Measurements from ENCODE around the gene ZC2HC1C. TPM values are rescaled to one million over a fixed set of nuclear protein-coding genes. Genes with fewer than 3 reads are reported as not detected.

The ZC2HC1C gene
- polyA plus RNA-seq, 1 donor (not counting 4 experiments of a cell fraction or from before 2014, with no cell fraction given), result 0.68 TPM

DNA sequence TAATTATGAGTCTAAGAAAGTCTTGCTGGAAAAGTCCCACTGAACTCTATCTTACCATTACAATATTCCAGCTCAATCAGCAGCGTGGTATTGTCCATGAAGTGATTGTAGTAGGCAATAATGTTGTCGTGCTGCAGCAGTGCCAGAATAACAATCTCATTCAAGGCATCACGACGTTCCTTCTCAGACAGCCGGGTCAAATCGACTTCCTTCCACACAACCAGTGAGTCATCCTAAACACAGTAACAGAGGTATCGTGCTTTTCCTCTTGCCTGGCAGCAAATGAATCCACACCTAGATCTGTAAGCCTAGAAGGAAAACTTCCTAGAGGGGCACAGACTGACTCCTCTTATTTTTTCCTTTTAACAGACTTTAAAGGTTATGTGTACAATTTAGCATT, 54.5 kb downstream of the ZC2HC1C start:
- H3K9ac ChIP-seq (ENCODE audit: control insufficient read depth, extremely low read depth, insufficient read depth, low read length), result peak overlapping the region; percentile 23
- TF ChIP-seq, protein P1, sequence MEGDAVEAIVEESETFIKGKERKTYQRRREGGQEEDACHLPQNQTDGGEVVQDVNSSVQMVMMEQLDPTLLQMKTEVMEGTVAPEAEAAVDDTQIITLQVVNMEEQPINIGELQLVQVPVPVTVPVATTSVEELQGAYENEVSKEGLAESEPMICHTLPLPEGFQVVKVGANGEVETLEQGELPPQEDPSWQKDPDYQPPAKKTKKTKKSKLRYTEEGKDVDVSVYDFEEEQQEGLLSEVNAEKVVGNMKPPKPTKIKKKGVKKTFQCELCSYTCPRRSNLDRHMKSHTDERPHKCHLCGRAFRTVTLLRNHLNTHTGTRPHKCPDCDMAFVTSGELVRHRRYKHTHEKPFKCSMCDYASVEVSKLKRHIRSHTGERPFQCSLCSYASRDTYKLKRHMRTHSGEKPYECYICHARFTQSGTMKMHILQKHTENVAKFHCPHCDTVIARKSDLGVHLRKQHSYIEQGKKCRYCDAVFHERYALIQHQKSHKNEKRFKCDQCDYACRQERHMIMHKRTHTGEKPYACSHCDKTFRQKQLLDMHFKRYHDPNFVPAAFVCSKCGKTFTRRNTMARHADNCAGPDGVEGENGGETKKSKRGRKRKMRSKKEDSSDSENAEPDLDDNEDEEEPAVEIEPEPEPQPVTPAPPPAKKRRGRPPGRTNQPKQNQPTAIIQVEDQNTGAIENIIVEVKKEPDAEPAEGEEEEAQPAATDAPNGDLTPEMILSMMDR (optimal IDR thresholded peaks at IDR 0.05 in 1 of 3, IDR thresholded peaks at IDR 0.05 in 1 of 3, conservative IDR thresholded peaks at IDR 0.05 in 1 of 3; ENCODE audit: extremely low read depth in 1 of 3, insufficient read depth in 2 of 3, low read length in 3 of 3), result no peak
- TF ChIP-seq EZH2 (IDR thresholded peaks at IDR 0.05; ENCODE audit: low read length), result no peak
- FAIRE-seq, result peak; percentile 88
- peak overlapping the region; percentile 67 for H2AFZ ChIP-seq (ENCODE audit: control insufficient read depth, low read length)
- H3K4me3 ChIP-seq (ENCODE audit: control insufficient read depth in 2 of 3, extremely low read depth in 1 of 3, insufficient read depth in 2 of 3, low read depth in 1 of 3, low read length in 3 of 3), result no peak overlapping the region
- H3K4me1 ChIP-seq (ENCODE audit: control insufficient read depth, extremely low read depth, insufficient read depth, low read length), result peaks cover 32% of the 10 kb centered on the region
- H3K4me2 ChIP-seq (ENCODE audit: control insufficient read depth, extremely low read depth, insufficient read depth, low read depth, low read length), result peak overlapping the region; percentile 66
- H3K27me3 ChIP-seq (ENCODE audit: control insufficient read depth, extremely low read depth, insufficient read depth, low read length), result no peaks in the 10 kb centered on the region
- H3K79me2 ChIP-seq (ENCODE audit: control insufficient read depth, insufficient read depth, low read length), result peaks cover 16% of the 10 kb centered on the region
- peak; percentile 38 for DNase-seq (ENCODE audit: low read depth, low spot score)
- no peaks in the 10 kb centered on the region for H3K9me1 ChIP-seq (ENCODE audit: control insufficient read depth, extremely low read depth, insufficient read depth, low read length)
- peaks cover 6 to 12% of the 10 kb centered on the region in 2 experiments for H3K36me3 ChIP-seq (ENCODE audit: control insufficient read depth in 2 of 2, extremely low read depth in 1 of 2, insufficient read depth in 2 of 2, low read length in 2 of 2)
- no peaks in the 10 kb centered on the region for H4K20me1 ChIP-seq (ENCODE audit: control insufficient read depth, extremely low read depth, insufficient read depth, low read length)
- H3K27ac ChIP-seq (ENCODE audit: control insufficient read depth, insufficient read depth, low read length), result peak overlapping the region; percentile 65
- dilution Hi-C loops (cut with MboI; ENCODE audit: extremely low pct_ligation_motif_present, low sequenced_read_pairs), result no loop called here
- no peaks in the 10 kb centered on the region for H3K9me3 ChIP-seq (ENCODE audit: control insufficient read depth, low read depth, low read length)

DNA sequence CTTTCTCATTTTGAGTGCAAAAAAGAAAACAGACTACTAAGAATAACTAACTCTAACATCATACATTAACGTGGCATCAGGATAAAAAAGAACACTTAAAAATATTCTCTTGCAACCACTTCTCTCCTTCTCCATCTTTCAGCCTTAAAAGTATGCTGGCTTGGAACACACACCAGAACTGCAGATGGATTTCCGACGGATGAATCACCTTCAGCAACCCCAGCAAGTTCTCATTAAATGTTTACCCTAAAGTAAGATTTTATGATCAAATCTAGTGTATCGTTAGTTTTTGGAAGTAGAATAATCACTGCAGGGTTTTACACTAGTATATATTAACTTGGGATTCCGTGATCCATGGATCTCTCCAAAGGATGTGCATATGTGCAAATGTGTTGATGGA, 56.2 kb downstream of the ZC2HC1C start:
- FAIRE-seq, result no peak
- Histone ChIP-seq H3K4me3 (ENCODE audit: control insufficient read depth in 2 of 3, extremely low read depth in 1 of 3, insufficient read depth in 2 of 3, low read depth in 1 of 3, low read length in 3 of 3) (peak overlapping the region; percentile 66 to 82 (median 69)), H3K4me1 (ENCODE audit: control insufficient read depth, extremely low read depth, insufficient read depth, low read length) (peaks cover 32% of the 10 kb centered on the region), H3K27ac (ENCODE audit: control insufficient read depth, insufficient read depth, low read length) (peak overlapping the region; percentile 89), H3K9ac (ENCODE audit: control insufficient read depth, extremely low read depth, insufficient read depth, low read length) (peak overlapping the region; percentile 89), H3K9me1 (ENCODE audit: control insufficient read depth, extremely low read depth, insufficient read depth, low read length) (no peaks in the 10 kb centered on the region), H3K9me3 (ENCODE audit: control insufficient read depth, low read depth, low read length) (no peaks in the 10 kb centered on the region), H3K36me3 (ENCODE audit: control insufficient read depth in 2 of 2, extremely low read depth in 1 of 2, insufficient read depth in 2 of 2, low read length in 2 of 2) (peaks cover 3 to 10% of the 10 kb centered on the region in 2 experiments), H3K79me2 (ENCODE audit: control insufficient read depth, insufficient read depth, low read length) (peaks cover 16% of the 10 kb centered on the region), H3K27me3 (ENCODE audit: control insufficient read depth, extremely low read depth, insufficient read depth, low read length) (no peaks in the 10 kb centered on the region), H3K4me2 (ENCODE audit: control insufficient read depth, extremely low read depth, insufficient read depth, low read depth, low read length) (peak overlapping the region; percentile 93), H4K20me1 (ENCODE audit: control insufficient read depth, extremely low read depth, insufficient read depth, low read length) (no peaks in the 10 kb centered on the region), H2AFZ (ENCODE audit: control insufficient read depth, low read length) (no peak overlapping the region)
- dilution Hi-C loops (cut with MboI; ENCODE audit: extremely low pct_ligation_motif_present, low sequenced_read_pairs), result no loop called here
- TF ChIP-seq, protein P1 (optimal IDR thresholded peaks at IDR 0.05 in 1 of 3, IDR thresholded peaks at IDR 0.05 in 1 of 3, conservative IDR thresholded peaks at IDR 0.05 in 1 of 3; ENCODE audit: extremely low read depth in 1 of 3, insufficient read depth in 2 of 3, low read length in 3 of 3), result no peak
- TF ChIP-seq EZH2 (IDR thresholded peaks at IDR 0.05; ENCODE audit: low read length), result no peak
- no peak for DNase-seq (ENCODE audit: low read depth, low spot score)
